ENCODE results near the gene KLF13.
"Not testable (repeated sequence)": the region's sequence is repeated elsewhere in the genome, so short reads cannot be mapped to it uniquely, and the experiment has no call there.

The KLF13 gene

GRCh38 chr15:31347981-31348803 is 21.6 kb downstream of the KLF13 start:
- no peak for DNase-seq

DNA sequence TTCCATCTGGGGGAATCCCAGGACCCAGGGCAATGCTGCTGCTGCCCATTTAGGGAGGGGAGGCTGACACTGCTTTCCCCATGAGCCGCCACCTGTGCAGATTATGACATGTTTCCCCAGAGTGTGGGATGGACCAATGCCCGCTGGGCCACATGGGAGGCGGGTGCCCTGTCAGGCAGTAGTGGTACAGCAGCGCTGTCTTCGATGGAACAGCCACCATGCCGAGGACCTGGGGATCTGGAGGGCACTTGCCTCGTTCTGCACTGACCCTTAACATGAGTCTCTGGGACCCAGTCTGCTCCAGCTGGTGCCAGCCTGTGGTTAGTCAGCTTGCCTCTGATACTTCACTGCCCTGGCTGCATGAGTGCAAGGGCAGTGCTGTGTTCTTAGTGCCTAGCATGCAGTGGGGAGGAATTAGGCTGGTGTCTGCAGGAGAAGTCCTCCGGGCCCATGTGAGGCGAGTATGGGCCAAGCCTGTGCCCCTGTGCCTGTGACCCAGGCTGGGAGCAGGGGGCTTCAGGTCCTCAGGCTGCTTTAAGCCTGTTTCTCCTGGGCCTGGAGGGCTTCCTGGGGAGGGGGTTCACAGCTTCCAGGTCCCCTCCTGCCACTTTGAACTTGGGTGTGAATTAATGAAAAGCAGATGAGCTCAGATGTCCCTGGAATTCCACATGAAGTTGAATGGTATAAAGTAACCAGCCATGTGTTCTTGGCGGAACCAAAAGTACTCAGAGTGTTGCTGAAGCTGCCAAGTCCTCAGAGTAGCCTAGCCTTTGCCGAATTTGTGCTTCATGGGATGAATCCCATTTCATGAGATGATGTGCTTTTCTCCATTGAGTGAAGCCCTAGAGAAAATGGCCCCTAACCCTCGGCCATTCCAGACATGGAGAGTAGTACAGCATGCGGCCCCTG is 22.9 kb downstream of the KLF13 start:
- DNase-seq = no peak

DNA sequence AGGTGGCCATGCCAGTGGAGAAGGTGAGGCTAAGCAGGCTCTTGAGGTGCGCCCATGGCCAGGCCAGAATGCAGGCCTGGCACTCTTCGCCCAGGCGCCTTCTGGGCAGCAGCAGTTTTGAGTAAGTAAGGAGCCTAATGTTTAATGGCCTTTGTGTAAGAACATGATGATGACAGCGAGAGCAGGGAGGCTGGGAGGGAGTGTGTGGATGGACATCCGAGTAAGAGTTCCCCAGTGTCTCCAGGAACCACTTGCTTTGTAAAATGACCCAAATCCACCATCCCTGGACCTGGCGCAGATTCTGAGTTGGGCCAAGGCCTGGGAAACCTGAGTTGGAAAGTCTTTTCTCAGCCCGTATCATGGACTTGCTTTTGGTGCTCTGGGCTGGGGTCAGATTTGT is 24.1 kb downstream of the KLF13 start:
- DNase-seq = no peak

DNA sequence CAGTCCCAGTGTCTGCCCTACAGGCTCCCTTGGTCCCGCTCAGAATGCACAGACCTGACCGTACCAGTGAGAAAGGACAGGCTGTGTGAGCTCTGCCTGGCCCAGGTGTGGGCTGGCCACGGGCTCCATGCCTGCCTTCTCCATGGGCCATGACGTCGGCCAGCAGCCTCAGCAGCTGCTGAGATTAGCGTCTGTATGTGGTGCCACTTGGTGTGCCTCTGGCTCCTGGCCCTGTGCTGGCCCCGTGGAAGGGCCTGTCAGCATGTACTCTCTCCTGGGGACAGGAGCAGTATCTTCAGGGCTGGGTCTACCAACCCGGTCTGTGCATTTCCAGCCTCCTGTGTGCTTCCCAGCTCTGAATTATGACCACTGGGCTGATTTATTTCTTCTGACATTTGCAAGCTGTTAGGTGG is 25.7 kb downstream of the KLF13 start:
- DNase-seq = peak; percentile 50

GRCh38 chr15:31352911-31353811 is 26.5 kb downstream of the KLF13 start:
- peak; percentile 62 for DNase-seq

DNA sequence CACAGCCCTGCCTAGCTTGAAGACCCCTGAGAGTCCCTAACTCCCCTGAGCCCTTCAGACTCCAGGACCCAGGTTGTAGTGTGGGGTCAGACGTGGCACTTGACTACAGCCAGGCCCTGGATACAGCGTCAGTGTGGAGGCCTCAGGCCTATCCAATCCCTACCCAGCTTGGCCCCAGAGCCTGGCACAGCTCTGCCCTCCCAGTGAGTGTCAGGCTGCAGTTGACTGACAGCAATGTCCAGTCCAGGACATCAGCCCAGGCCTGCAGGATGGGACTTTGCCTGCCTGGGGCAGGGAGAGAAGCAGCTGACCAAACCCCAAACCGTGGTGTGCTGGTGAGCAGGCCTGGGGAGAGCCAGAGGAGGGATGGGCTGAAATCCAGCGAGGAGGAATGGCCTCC is 27.3 kb downstream of the KLF13 start:
- DNase-seq = no peak

DNA sequence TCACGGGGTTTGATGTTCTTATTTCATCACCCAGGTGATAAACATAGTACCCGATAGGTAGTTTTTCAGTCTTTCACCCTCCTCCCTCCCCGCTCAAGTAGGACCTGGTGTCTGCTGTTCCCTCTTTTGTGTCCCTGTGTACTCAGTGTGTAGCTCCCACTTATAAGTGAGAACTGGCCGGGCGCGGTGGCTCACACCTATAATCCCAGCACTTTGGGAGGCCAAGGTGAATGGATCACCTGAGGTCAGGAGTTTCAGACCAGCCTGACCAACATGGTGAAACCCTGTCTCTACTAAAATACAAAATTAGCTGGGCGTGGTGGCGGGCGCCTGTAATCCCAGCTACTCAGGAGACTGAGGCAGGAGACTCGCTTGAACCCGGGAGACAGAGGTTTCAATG is 29.5 kb downstream of the KLF13 start:
- not testable (repeated sequence) for DNase-seq

GRCh38 chr15:31357148-31357547 is 30.5 kb downstream of the KLF13 start:
- no peak for DNase-seq

DNA sequence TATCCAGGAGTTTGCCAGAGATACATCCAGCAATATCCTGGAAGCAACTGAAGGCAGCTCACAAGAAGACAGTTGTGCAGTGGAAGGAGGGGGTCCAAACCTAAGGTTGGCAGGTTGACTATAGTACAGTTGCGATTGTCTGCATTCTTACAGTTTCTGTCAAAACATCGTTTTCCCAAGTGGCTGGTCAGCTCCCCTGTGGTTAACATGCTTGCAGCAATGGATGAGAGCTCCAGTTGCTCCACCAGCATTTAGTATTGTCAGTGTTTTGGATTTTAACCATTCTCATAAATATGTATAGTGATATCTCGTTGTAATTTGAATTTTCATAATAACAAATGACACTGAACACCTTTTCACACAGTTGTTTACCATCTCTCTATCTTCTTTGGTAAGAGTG is 31.5 kb downstream of the KLF13 start:
- no peak for DNase-seq

- DNase-seq = no peak
These were observed 32.5 kb downstream of the KLF13 start for GRCh38 chr15:31358957-31359701.

DNA sequence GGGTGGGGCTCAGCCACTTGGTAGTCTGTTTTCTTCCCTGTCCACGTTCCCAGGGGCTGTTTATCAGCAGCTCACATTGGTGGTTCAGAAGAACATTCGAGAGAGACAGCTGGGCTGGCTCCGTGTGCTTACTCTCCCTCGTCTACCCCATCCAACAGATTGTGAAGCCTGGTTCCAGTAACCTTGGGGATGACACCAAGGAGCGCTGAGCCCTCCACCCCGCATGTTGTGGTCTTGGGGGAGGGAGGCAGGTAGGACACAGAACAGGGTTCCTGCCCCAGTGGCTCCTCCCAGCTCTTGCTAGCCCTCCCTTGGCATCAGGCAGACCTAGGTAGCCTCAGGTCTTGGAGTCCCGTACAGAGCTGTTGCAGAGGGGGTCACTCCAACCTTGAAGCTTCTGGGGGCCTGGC is 33.1 kb downstream of the KLF13 start:
- no peak for DNase-seq

DNA sequence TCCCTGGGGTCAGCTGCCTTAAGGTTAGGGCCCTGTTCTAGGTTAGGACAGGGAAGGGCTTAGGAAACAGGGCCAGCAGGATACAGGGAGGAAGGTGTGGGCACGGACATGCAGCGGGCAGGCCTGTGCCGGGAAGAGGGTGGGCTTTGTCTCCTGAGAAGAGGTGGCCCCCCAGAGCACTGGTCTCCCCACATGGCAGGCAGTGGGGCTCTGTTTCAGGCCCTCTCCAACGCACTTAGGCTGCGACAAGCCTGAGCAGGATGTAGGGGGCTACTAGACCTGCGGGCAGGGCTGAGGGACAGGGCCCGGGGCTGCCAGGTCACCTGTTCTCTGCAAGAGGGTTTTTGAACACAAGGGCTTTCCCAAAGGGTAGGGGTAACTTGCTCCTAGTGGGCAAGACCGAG is 33.5 kb downstream of the KLF13 start:
- no peak for DNase-seq

DNA sequence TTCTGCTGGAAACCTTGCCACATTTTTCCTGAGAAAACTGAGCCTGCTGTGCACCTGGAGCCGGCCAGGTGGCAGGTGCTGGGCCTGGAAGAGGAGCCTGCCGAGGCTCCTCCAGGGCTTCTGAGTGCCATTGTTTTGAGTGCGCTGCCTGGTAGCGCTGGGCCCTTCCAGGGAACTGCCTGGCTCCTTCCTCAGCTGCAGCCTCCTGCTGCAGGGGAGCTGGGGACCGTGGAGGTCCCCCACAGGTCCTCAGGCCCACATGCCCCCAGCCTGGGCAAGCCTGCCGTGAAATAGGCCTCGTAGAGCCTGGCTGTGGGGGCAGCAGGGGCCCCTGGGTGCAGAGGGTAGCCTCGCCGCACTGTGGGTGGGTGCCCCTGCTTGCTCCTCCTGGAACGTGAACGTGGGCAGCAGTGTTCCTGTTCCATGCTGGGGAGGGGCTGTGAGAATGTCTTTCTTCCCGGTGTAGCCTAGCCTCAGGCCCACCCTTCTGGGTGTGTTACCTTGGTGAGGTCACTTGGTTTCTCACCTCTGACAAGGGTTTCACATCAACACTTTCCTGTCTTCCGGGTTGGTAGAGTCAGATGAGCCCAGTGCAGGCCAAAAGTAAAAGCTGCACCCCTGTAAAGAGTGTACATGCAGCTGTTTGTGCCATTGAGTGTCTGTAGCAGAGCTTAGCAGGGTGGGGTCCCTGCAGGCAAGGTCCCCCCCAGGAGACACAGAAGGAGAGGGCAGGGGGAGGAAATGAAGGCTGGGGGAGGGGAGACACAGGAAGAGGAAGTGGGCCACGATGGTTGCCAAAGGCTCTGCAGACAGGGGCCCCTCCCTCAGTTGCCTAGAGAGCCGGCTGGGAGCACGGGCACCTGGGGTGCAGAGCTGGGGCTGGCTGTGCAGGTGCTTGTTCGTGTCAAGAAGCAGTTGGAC is 34.5 kb downstream of the KLF13 start:
- DNase-seq = no peak

GRCh38 chr15:31361764-31362515 is 35.3 kb downstream of the KLF13 start:
- no peak for DNase-seq

GRCh38 chr15:31362886-31363285 is 36.3 kb downstream of the KLF13 start:
- no peak for DNase-seq

DNA sequence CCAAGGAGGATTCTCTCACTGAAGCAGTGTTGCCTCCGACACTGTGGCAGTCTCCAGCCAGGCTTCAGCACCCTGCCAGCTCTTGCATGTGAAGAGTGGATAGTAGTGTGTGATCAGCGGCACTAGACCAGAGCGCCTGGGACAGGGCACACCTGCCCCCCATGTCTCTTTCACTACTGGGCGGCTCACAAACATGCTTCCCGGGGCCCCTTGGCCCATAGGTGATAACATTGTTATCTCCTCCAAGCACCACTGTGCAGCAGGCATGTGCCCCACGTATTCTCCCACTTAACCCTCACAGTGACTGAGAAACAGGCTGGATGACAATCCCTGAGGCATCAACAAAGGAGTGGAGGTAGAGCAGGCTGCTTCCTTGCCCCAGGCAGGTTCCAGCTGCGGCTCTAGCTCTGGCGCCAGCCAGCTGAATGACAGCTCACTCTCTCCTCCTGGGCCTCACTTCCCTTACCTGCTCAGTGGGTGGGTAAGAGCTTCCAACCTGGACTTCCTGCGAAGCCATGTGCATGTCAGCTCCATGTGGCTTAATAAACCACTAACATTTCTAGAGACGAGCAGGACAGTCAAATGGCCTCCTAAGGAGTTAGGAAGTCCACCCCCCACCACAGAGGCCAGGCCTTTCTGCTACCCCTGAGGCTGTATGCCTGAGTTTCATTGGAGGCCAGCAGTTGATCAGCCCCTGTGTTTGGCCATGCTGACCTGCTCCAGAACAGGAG is 37.8 kb downstream of the KLF13 start:
- peak; percentile 60 for DNase-seq

- no peak for DNase-seq
These were observed 38.5 kb downstream of the KLF13 start for GRCh38 chr15:31365032-31365654.

DNA sequence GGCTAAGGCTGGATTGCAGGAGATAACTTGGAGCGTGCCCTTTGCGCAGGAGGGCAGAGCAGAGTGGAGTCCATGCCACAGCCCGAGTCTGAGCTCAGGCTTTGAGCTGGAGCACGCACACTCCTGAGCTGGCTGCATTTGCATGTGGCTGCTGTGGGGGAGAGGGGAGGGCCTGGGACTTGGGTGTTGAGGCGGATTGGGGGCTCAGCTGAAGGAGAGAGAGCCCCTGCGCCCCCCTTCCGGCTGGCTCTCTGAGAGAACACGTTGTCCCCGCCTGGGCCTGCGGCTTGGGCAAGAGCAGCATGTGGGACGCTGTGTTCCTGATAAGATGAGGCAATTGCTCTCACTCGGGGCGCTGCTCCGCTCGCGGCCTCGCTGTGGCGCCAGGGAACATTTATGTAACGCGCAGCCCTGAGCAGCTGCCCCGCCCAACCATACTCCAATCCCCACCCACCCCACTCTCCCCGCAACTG is 39.1 kb downstream of the KLF13 start:
- DNase-seq = peak; percentile 87
